Adrenal gland (tissue), 19 donors: ENCODE measurements around the gene LRRC4. TPM values are rescaled to one million over a fixed set of nuclear protein-coding genes. Genes with fewer than 3 reads are reported as not detected.

Experiments used
- DNase-seq, 7 donors: peaks; one replicate each; pipeline ENCODE4 v3.0.0-alpha.2; 2019 to 2020
- H3K27ac ChIP-seq, 5 donors: fragments of 200-600 bp; sonication (generic) in 4 of 5; 1 replicate in 3 of 5; 2 replicates in 2 of 5; pipeline versions ENCODE4 v1.5.1 to v1.8.0; 2016 to 2020; ENCODE audit warnings: mild to moderate bottlenecking in 1 of 5
- H3K27me3 ChIP-seq: fragments of 200-600 bp; 2 replicates; pipeline ENCODE4 v1.8.0; 2021
- H3K36me3 ChIP-seq, 2 donors: fragments of 200-600 bp; replicated peaks in 1 of 2; 1 replicate in 1 of 2; 2 replicates in 1 of 2; pipeline versions ENCODE4 v1.5.1 to v1.8.0; 2018 to 2022
- H3K4me1 ChIP-seq, 2 donors: fragments of 200-600 bp; replicated peaks in 1 of 2; 1 replicate in 1 of 2; 2 replicates in 1 of 2; pipeline versions ENCODE4 v1.5.1 to v1.8.0; 2018 to 2021
- H3K4me3 ChIP-seq, 4 donors: fragments of 200-600 bp; sonication (generic) in 3 of 4; one replicate each; pipeline ENCODE4 v1.5.1; 2016 to 2018
- H3K9me3 ChIP-seq, 3 donors: fragments of 200-600 bp; sonication (generic) in 1 of 3; replicated peaks in 1 of 3; 1 replicate in 2 of 3; 2 replicates in 1 of 3; pipeline versions ENCODE4 v1.5.1 to v1.8.0; 2016 to 2021
- CTCF ChIP-seq, 6 experiments: fragments of 450-650 bp in 4 of 6; fragments of 200-600 bp in 2 of 6; sonication (generic) in 1 of 6; IDR thresholded peaks; 1 replicate in 5 of 6; 2 replicates in 1 of 6; pipeline versions ENCODE4 v1.5.1 to v1.8.0; 2016 to 2021; ENCODE audit warnings: antibody characterized with exemption in 6 of 6, mild to moderate bottlenecking in 2 of 6, moderate library complexity in 1 of 6
- POLR2A ChIP-seq, 2 donors: fragments of 450-650 bp; IDR thresholded peaks; one replicate each; pipeline ENCODE4 v1.6.1; 2017; ENCODE audit warnings: antibody characterized with exemption in 2 of 2, mild to moderate bottlenecking in 2 of 2, moderate library complexity in 1 of 2
- WGBS, 4 donors: extraction: QIAGEN DNeasy Blood & Tissue Kit in 2 of 4; methylation state at CpG; one replicate each; pipeline versions ENCODE4 v1.1.5 to v1.1.7; 2013 to 2017; 5-methylcytosine and 5-hydroxymethylcytosine counted together
- intact Hi-C, 2 donors: fragments of 100-400 bp; cut with DNase I; formaldehyde crosslinking; loops; one replicate each; pipeline versions ENCODE4 v1.14.1 to v1.15.0; 2022 to 2023
- long read RNA-seq, 10 donors: library from polyadenylated mRNA in 3 of 10; unstranded in 2 of 10; stranded (forward) in 1 of 10; transcript quantifications; one replicate each; pipeline ENCODE4 v2.0.0 and lab custom pipeline, GENCODE V29; 2021 to 2026
- polyA plus RNA-seq, 3 donors: library from polyadenylated mRNA; stranded (reverse); fragments of 200-250 nt in 2 of 3; fragments of 350-450 nt in 1 of 3; fragmentation: Illumina TruSeq in 1 of 3; extraction: RNeasy Lipid Tissue Mini Kit (QIAGEN cat#74804) in 1 of 3; gene quantifications; one replicate each; pipeline ENCODE4 v1.2.3, GENCODE V29; 2013 to 2014
- total RNA-seq, 9 donors: library from RNA; depleted of rRNA in 4 of 9; stranded (reverse); fragments of >200 nt in 4 of 9; fragments of 120-200 nt in 1 of 9; fragmentation: NEBNext Ultra II Directional in 1 of 9; extraction: Animal tissue kit (Norgen Biotek cat#: 25700) in 1 of 9; gene quantifications; one replicate each; pipeline versions ENCODE4 v1.1.0 to v1.2.4, GENCODE V29; 2013 to 2023
- donor health status: healthy with polysubstance abuse.
- donor health status: Bipolar disorder and iron deficiency.
- donor health status: DM: yes; HTN: yes; CAD: no.
- donor health status: DM: no; HTN: no; CAD: no.
- donor health status: DM: no; HTN: no; CAD: no.
- donor health status: DM: yes; HTN: yes; CAD: no.

The LRRC4 gene
- total RNA-seq (10 to 100 TPM in 5 of 9 donors, 1 to 10 TPM in 4; 3.4 to 23.7 (median 10.1) TPM), polyA plus RNA-seq (10 to 100 TPM in 1 of 3 donors, 1 to 10 TPM in 2; 2.2 to 14.5 (median 3.7) TPM)
- long read RNA-seq, donor 1, partial matches to known transcripts: 0 of 1 reads
- long read RNA-seq, donor 1, other reads (novel, unspliced or antisense): 0 of 1 reads
- long read RNA-seq, donor 2: 0 reads
- long read RNA-seq, donor 3, partial matches to known transcripts: 0 of 2 reads
- long read RNA-seq, donor 3, other reads (novel, unspliced or antisense): 0 of 2 reads
- long read RNA-seq, donor 4, partial matches to known transcripts: 0 of 1 reads
- long read RNA-seq, donor 4, other reads (novel, unspliced or antisense): 1 of 1 reads
- long read RNA-seq, donor 5, partial matches to known transcripts: 0 of 7 reads
- long read RNA-seq, donor 5, other reads (novel, unspliced or antisense): 6 of 7 reads
- long read RNA-seq, donor 6: 0 reads
- long read RNA-seq, donor 7, partial matches to known transcripts: 0 of 1 reads
- long read RNA-seq, donor 7, other reads (novel, unspliced or antisense): 0 of 1 reads
- long read RNA-seq, donor 8, partial matches to known transcripts: 210 of 241 reads
- long read RNA-seq, donor 8, other reads (novel, unspliced or antisense): 28 of 241 reads
- long read RNA-seq, donor 9: 0 reads
- long read RNA-seq, donor 10, partial matches to known transcripts: 0 of 1 reads
- long read RNA-seq, donor 10, other reads (novel, unspliced or antisense): 0 of 1 reads

- Histone ChIP-seq H3K9me3 (no peaks in the 10 kb centered on the region), H3K27ac (peak within 1 kb of the TSS in 3 of 5 donors; percentile 72 to 79 (median 76)), H3K36me3 (no peaks in the 10 kb centered on the region), H3K4me3 (peak within 1 kb of the TSS in 2 of 4 donors; percentile 59 to 72), H3K27me3 (no peaks in the 10 kb centered on the region), H3K4me1 (peaks cover 15 to 57% of the 10 kb centered on the region in 2 donors)
- peak; percentile 53 to 76 (median 66) for DNase-seq
- WGBS, 4 donors: 14 to 75% (median 22%) methylated on average over 12 to 87 of the region's 87 CpGs
- peak in 2 of 6 experiments; percentile 20 to 26 for TF ChIP-seq CTCF (IDR thresholded peaks at IDR 0.05)
- no peak for TF ChIP-seq POLR2A (IDR thresholded peaks at IDR 0.05)
- intact Hi-C loops: loop anchor here (10.0 kb wide), 2 partner anchors 104 to 316 kb away; no protein-coding TSS in a partner anchor
Observed at GRCh38 chr7:128030654-128031611, at the start of gene LRRC4. Gene LRRC4 (minus strand): TSS chr7:128031437. CDS start chr7:128030640, 797 bp downstream.

GRCh38 chr7:128080169-128080568, 48.9 kb upstream of the LRRC4 start:
- 94 to 97% (median 95%) methylated on average over 7 of the region's 7 CpGs for whole genome bisulfite sequencing, 4 donors

GRCh38 chr7:128078309-128078708, 47.1 kb upstream of the LRRC4 start:
- Histone ChIP-seq H3K27me3 (no peaks in the 10 kb centered on the region), H3K9me3 (no peaks in the 10 kb centered on the region), H3K4me3 (no peak overlapping the region), H3K27ac (no peak overlapping the region), H3K4me1 (peaks cover 0 to 2% of the 10 kb centered on the region in 2 donors), H3K36me3 (peaks cover 0 to 18% of the 10 kb centered on the region in 2 donors)
- no peak for DNase-seq
- TF ChIP-seq POLR2A (IDR thresholded peaks at IDR 0.05) (no peak), CTCF (IDR thresholded peaks at IDR 0.05) (no peak)
- WGBS, 4 donors: 90 to 98% (median 98%) methylated on average over 3 of the region's 3 CpGs; no CpG with 5 or more reads in 1 of the 4 donors
- intact Hi-C loops: no loop called here

More at GRCh38 chr7:128080169-128080568, 48.9 kb upstream of the LRRC4 start:
- Histone ChIP-seq H3K27ac (no peak overlapping the region), H3K9me3 (no peaks in the 10 kb centered on the region), H3K4me3 (no peak overlapping the region), H3K27me3 (no peaks in the 10 kb centered on the region), H3K36me3 (peaks cover 0 to 11% of the 10 kb centered on the region in 2 donors), H3K4me1 (peaks cover 4 to 13% of the 10 kb centered on the region in 2 donors)
- no peak for DNase-seq
- TF ChIP-seq CTCF (IDR thresholded peaks at IDR 0.05): no peak
- no peak for TF ChIP-seq POLR2A (IDR thresholded peaks at IDR 0.05)
- intact Hi-C loops: no loop called here
